HG03108 (cell line): ENCODE data around the gene VENTX.

Experiments used
- ATAC-seq: cut with Tn5 transposase; IDR thresholded peaks from one replicate; pipeline ENCODE4 v1.9.1; 2021; ENCODE audit warnings: moderate library complexity; ENCODE audit not compliant: unreplicated experiment

VENTX gene, protein sequence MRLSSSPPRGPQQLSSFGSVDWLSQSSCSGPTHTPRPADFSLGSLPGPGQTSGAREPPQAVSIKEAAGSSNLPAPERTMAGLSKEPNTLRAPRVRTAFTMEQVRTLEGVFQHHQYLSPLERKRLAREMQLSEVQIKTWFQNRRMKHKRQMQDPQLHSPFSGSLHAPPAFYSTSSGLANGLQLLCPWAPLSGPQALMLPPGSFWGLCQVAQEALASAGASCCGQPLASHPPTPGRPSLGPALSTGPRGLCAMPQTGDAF

DNA sequence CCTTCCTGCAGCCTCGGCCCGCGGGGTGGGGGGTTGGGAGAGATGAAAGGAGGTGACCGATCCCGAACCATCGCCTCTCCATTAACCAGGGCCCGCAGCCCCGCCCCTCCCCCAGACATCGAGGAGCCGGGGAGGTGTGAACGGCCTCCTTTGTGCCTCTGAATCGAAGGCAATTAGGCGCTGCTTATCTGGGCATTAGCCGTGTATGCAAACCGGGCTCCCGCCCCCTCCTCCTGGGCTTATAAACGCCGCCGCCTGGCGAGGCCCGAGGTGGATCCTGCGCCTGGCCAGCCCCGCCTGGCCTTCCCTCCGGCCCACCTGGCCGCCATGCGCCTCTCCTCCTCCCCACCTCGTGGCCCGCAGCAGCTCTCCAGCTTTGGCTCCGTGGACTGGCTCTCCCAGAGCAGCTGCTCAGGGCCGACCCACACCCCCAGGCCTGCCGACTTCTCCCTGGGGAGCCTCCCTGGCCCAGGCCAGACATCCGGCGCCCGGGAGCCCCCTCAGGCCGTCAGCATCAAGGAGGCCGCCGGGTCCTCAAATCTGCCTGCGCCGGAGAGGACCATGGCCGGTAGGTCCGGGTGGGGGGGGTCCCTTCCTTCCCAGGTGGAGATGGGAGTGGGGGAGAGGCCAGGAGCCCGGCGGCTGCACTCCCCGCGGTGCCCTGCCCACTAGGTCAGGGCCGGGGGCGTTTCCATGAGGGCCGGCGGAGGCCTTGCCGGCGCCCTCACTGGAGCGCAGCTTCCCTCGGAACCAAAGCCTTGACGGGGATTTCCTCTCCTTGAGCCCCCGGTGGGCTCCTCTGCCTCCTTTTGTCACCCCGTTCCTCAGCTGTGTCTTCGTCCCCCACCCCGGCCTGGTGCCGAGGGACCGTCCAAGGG lies at the start of gene VENTX:
Gene VENTX, plus strand, starts transcription at position 268 of the 878 bp plus-strand sequence. Its CDS starts 60 bp downstream, at position 328.
- no peak for ATAC-seq

DNA sequence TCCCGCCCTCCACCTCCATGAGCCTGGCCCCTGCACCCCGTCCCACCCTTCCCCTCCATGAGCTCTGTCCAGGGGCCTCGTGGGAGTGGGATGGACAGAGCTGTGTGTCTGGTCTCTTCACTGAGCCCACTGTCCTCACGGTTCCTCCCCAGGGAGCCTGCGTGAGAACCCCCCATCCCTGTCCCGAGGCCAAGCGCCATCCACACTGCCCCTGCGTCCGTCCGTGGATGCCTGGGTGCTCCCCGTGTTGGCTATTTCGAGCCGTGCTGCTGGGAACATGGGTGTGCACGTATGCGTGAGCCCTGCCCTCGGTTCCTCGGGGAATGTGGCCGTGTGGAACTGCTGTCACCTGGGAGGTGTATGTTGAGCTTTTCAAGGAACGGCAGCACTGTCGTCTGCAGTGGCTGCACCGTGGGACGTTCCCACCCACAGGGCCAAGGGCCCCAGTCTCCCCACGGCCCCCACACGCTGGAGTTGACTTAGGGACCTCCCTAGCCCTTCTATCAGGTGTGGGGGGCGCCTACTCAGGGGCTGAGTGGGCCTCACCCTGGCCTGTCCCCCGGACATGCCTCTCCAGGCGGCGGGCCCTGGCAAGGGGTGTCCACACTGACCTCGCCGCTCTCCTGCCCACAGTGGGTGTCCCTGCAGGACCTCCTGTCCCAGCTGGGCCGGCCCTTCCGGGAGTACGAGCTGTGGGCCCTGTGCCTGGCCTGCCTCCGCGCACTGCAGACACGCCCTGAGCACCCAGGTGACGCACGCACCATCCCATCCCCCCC lies 49.6 kb upstream of the VENTX start:
- ATAC-seq = no peak

DNA sequence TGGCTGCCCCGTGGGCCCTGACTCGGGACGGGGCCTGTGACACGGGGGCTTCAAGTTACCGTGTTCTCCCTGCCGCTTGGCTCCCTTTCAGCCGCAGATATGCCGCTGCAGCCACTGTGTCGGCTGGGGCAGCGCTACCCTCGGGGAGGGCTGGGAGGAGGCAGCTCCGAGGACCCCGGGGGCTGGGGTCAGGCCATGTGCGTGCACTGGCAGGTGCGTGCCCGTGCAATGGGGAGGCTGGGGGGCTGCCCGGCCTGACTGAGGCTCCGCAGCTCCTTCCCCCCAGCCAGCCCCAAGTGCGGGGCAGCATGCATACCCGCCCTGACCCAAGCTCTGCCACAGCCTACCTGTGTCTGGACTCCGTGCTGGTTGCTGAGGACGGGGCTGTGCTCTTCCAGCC lies 48.4 kb upstream of the VENTX start:
- no peak for ATAC-seq

DNA sequence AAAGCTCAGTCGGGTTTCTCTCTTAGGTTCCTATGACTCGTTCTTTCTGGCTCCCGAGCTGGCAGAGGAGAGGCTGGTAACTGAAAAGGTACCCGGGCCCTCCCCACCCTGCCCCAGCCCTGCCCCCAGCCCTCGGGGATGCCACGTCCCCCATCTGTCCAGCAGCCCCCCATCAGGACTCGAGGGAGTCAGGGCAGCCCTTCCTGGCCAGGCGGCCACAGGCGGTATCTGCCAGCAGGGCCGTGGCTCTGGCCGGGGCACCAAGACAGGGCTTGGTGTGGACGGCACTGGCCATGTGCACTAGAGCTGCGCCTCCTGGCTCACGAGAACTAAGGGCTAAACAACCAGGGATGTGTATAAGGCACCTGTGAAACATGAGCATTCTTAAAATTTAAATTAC lies 47.9 kb upstream of the VENTX start:
- no peak for ATAC-seq

DNA sequence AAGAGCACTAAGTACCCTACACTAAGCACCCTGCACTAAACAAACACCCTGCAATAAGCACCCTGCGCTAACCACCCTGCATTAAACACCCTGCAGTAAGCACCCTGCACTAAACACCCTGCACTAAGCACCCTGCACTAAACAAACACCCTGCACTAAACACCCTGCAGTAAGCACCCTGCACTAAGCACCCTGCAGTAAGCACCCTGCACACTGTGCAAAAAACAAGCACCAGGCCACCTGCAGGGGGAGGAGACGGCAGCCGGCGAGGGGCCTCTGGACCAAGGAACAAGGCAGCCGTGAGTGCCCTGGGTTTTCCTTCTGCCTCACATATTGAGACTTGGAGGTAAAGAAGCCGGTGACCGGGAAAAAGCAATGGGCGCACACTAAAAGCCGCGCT lies 47.4 kb upstream of the VENTX start:
- no peak for ATAC-seq

DNA sequence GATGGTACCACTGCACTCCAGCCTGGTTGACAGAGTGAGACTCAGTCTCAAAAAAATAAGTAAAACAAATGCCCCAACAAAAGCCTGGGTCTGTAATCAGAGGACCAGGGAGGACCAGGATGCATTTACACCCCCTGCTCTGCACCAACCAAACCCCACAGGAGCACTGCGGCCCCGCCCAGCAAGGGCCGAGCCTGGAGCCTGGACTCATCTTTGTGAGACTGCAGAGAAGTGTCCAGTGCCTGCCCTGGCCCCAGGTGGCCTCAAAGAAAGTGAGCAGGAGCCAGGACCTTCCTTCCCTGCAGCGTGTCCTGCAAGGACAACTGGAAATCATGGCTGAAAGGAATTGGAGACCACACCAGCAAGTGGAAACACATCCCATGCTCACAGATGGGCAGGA lies 46.0 kb upstream of the VENTX start:
- no peak for ATAC-seq

DNA sequence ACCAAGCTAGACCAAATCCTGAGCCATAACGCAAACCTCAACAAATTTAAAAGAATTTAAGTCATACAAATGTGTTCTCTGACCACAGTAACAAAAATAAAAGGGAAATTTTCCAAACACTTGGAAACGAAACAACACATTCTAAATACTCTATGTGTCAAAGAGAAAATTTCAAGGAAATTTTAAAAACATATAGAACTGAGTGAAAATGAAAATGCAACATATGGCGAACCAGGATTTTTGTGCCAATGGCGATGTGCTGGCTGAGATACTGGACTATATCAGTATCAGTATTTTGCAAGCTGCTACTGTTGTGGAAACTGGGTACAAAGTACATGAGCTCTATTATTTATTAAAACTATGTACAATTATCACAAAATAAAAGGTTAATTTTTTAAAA lies 43.5 kb upstream of the VENTX start:
- no peak for ATAC-seq

DNA sequence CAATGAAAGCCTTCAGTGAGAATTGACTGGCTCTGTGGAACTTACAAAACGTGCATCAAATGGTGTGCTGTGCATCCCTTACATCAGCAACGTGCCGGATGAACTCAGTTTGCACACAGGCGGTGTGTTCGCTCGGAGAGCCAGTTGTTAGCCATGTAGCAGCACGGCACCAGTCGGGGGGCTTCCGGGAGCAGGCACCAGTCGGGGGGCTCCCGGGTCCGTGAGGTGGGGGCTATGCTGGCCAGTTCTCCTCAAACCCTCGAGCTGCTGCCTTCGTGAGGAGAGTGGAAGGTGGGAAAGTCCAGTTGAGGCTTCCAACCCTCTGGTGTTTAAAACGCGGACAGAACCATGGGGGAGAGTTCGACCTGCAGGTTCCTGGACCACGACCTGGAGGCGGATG lies 42.6 kb upstream of the VENTX start:
- no peak for ATAC-seq

DNA sequence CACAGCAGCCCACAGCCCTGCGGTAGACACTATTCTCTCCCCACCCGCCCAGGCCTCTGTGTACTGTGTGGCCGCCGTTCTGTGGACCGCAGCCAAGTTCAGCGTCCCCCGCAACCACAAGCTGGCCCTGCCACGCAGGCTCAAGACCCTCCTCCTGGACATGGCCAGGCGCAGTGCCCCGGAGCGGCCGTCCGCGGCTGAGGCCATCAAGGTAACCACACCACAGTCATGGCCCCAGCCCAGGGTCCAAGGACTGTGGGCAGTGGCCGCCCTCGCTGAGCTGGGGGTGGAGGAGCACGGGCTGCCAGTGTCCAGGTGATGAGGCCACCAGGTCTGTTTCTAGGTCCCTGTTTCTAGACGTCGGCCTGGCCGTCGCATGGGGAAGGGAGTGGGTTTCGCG lies 42.0 kb upstream of the VENTX start:
- ATAC-seq = no peak

DNA sequence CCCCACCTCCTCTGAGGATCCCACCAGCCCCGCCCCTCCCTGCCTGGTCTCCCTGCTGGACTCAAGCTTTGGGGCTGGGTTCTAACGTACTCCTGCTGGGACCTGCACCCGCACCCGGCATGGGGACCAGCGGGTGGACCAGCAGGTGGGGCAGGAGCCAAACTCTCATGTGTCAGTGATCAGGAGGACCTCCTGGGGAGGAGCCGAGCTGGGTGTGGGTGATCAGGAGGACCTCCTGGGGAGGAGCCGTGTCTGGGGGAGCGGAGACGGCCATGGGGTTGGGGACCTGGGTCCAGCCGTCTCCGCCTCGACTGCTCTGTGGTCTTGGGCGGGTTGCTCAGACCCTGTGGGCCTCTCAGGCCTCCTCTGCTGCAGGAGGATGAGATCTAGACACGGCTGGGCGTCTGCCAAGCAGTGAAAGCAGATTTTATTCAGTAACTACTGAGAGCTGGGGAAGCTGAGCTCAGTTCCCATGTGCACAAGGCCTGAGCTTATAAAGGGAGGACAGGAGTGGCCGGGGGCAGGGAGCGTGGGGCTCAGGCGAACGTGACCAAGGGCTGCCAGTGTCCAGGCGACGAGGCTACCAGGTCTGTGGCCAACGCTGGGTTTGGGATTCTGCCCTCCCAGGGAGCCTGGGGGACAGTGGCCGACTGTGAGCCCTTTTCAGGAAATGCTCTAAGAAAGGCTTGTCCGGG lies 41.3 kb upstream of the VENTX start:
- no peak for ATAC-seq

DNA sequence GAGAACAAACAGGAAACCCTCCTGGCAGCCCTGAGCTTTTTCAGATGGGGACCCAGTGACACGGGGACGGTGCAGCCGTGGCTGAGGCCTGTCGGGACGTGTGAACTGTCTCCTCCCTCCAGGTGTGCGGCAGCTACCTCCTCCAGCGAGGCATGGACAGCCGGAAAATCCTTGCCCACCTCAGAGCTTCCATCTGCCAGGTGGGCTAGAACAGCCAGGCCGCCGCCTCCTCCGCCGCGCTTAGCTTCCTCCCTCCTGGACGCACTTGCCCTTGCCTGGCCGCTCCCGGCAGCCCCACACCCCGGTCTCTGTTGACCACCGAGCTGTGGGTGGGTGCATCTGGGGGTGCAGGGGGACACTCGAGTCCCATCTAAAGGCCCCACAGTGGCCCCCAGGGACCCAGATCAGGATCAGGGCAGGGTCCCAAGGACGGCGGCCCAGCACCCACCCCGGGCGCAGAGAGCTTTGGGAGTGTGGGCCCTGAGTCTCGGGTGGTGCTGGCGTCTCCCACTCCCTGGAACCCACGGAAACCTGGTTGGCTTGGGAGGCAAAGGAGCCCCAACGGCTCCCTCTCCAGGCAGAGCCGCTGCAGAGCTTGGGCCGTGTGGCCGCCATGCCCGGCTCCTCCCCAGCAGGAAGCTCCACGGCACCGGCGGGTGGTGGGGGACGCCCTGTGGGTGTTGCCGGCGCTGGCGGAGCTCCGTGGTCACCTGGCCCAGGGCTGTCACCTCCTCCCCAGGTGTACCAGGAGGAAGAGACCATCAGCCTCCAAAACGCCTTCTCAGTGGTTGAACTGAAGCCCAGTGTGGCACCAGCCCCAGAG lies 40.5 kb upstream of the VENTX start:
- no peak for ATAC-seq

DNA sequence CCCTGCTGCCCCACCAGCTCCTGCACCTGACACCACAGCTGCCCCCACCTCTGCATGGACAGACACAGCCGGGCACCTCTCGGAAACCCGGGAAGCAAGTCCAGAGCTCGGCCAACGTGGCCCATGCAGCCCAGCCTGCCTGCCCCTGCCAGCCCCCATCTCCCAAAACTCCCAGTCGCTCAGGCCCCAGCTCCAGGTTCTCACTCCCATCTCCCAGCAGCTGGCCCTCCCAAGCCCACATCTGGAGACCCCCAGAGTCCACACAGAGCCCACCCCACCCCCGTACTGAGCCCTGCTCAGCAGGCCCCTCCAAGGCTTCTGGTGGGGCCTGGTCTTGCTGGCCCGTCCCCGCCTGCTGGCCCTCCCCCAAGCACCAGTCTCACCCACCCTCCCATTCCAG lies 39.9 kb upstream of the VENTX start:
- no peak for ATAC-seq

DNA sequence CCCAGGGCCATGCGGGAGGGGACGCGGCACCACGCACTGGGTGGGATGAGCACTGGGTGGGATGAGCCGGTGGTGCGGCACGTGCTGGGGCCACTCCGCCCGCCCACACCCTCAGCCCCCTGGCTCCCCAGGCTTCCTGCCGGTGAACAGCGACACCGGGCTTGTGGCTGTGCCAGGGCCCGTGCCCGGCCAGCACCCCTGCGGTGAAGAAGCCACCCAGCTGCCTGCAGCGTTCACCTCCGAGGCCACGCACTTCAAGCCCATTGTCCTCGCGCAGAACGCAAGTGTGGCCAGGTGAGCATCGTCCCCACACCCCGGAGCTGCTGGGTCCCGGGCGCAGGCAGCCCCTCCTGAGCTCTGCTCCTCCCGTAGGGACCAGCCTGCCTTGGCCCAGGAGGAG lies 39.4 kb upstream of the VENTX start:
- no peak for ATAC-seq

DNA sequence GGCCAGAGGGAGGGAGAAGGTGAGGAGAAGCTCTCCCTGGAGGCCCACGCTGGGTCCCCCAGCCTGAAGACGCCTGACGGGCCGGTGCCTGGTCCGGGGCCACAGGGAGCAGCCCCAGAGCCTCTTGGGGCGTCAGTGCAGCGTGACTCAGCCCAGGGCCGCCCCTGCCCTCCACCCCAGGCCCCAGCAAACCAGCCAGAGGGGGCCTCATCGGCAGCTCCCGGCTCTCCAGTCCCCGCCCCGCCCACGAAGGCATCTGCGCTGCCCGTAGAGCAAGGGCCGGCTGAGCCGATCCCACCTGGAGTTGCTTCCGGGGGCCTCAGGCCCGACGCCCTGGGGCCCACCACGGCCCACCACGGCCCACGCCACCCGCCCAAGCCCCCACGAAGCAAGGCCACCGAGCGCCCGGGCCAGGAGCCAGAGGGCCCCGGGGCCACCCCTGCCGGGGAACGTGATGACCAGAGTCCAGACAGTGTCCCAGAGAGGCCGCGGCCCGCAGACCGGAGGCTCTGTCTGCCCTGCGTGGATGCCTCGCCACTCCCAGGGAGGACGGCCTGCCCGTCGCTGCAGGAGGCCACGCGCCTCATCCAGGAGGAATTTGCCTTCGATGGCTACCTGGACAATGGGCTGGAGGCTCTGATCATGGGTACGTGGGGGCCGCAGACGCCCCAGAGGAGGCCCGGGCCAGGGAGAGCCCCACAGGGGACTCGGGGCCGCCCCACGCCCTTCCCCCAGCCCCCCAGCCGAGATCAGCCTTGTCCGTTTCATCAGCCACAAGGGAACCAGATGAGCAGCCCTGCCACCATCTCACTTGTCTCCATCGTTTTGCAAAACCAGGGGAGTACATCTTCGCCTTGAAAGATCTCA lies 38.8 kb upstream of the VENTX start:
- no peak for ATAC-seq

DNA sequence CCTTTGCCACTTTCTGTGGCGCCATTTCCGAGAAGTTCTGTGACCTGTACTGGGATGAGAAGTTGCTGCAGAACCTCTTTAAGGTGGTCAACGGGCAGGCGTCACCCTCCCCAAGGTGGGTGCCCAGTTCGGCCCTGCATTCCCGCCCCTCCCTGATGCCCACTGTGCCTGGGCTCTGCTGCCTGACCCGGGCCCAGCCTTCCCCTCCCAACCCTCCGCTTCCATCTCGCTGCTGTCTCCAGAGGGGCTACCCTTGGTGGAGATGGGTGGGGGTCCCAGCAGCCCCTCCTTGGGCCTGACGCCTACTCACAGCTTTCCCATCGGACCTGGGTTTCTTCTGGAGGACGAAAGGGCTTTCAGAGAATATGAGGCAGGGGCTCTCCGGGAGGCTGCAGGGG lies 38.2 kb upstream of the VENTX start:
- no peak for ATAC-seq

DNA sequence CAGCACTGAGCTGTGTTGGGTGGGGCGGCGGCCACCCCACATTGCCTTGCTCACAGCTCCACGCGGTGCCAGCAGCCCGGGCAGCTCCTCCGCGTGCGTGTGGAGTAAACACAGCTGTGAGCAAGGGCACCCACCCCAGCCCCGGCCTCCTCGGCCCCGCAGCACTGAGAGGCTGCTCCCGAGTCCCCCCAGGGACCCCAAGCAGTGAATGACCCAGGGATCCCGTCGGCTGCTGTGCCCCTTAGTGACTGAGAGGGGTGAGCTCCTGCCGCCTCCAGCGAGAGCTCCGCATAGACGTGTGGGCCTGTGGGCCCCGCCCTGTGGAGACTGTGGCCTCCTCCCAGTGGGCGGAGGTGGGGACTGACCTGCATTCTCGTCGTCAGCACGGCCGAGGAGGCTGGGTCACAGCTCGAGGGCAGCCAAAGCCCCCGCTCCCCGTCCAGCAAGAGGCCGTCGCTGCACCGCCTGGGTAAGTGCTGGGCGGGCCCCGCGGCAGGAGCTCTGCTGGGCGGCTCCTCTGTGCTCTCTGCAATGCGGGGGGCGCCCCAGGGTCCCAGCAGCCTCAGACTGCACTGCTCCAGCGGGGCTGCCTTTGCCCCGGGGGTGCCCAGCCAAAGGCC lies 37.6 kb upstream of the VENTX start:
- no peak for ATAC-seq

DNA sequence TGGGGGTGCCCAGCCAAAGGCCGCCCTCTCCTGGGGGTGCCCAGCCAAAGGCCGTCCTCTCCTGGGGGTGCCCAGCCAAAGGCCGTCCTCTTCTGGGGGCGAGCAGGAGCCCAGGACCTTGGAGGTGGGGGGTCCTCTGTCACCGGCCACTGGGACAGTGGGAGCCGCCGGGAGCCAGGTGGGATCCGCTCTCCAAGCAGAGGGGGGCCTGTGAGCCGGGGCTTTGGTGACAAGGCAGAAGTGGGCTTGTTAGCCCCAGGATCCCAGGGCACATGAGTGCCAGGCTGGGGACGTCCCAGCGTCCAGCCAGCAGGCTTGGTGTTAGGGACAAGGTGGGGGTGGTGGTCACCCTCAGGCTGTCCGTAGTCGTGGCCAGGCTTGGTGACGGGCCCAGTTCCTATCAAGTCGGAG lies 37.0 kb upstream of the VENTX start:
- ATAC-seq = no peak

DNA sequence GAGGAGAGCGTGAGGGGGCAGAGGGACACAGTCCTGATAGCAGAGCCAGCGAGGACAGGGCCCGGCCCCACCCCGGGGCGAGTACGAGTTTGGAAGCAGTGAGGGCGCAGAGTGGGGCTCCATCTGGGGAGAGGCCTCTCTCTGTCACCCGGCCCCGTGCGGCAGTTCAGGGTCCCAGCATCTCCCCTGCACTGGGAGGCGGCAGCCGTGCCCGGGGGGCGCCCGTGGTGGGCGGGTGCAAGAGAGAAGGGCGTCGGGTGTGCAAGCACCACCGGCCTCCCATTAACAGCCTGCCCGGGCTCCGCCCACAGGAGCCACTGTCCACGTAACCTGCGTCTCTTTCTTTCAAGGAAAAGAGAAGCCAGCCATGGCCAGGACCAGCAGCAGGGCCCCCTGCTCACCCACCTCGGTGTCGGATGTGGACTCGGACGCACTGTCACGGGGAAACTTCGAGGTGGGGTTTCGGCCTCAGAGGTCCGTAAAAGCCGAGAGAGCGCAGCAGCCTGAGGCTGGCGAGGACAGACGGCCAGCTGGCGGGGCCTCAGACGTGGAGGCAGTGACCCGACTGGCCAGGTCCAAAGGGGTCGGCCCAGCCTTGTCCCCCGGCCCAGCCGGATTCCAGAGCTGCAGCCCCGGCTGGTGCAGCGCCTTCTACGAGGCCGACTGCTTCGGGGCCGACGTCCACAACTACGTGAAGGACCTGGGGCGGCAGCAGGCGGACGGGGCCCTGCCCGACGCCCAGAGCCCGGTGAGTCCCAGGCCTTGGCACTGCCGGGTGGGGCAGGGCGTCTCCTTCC lies 36.3 kb upstream of the VENTX start:
- ATAC-seq = no peak
